ENCODE data around the gene ZNF771. TPM values are rescaled to one million over a fixed set of nuclear protein-coding genes. Genes with fewer than 3 reads are reported as not detected.
A peak's percentile ranks its signal among the peaks of the same experiment; 100 is the strongest.

The ZNF771 gene
- total and polyA plus RNA-seq, 9 of the 15 experiments (the other 6 are each of a cell fraction or from before 2014, with no cell fraction given), result 1.5 to 12.6 (median 4.4) TPM

- TF ChIP-seq MGA (IDR thresholded peaks at IDR 0.05), result peak; percentile 99
- peak; percentile 67; the same call in 1 of the 2 replicates for TF ChIP-seq RNF2 (IDR thresholded peaks at IDR 0.05)
- TF ChIP-seq KLF1 (tag; IDR thresholded peaks at IDR 0.05), result peak; percentile 61
- no peak for TF ChIP-seq BRF2 (IDR thresholded peaks at IDR 0.05; ENCODE audit: borderline replicate concordance, insufficient read depth, insufficient read length)
- peak; percentile 50 for TF ChIP-seq USF2 (CRISPR knock-in tag; IDR thresholded peaks at IDR 0.05)
- no peak for TF ChIP-seq ZNF695 (CRISPR knock-in tag; IDR thresholded peaks at IDR 0.05)
- TF ChIP-seq TEAD1 (CRISPR knock-in tag; IDR thresholded peaks at IDR 0.05), result no peak
- peak; percentile 87 for TF ChIP-seq ZBTB33 (CRISPR knock-in tag; IDR thresholded peaks at IDR 0.05)
- no peak for TF ChIP-seq ZNF740 (CRISPR knock-in tag; IDR thresholded peaks at IDR 0.05)
- TF ChIP-seq ZNF740 (tag; IDR thresholded peaks at IDR 0.05), result no peak; a peak in 1 of 4 replicates
- peak; percentile 10 for TF ChIP-seq ZNF146 (CRISPR knock-in tag; IDR thresholded peaks at IDR 0.05; ENCODE audit: unreplicated experiment)
Observed at GRCh38 chr16:30430428-30430970, 23.1 kb downstream of the ZNF771 start (continued).

All from K562 (cell line).